OCI-LY7 (cell line): ENCODE measurements around the gene P4HTM. TPM values are rescaled to one million over a fixed set of nuclear protein-coding genes. Genes with fewer than 3 reads are reported as not detected.

Experiments used
- BruUV-seq: library from RNA; stranded (reverse); fragments of 400-500 nt; replicated peaks from 2 replicates; lab custom pipeline; 2021; lab: Mats Ljungman, UMichigan
- CTCF ChIA-PET: fragments of 300-600 bp; sonication (Branson Sonifier 250); formaldehyde crosslinking; loops from one replicate; lab custom pipeline; 2022; ENCODE audit warnings: antibody characterized with exemption; ENCODE audit not compliant: unreplicated experiment; lab: Charles Lee
- POLR2A ChIA-PET: fragments of 300-600 bp; sonication (Branson Sonifier 250); formaldehyde crosslinking; loops from one replicate; lab custom pipeline; 2022; ENCODE audit warnings: antibody characterized with exemption; lab: Charles Lee
- DNase-seq: peaks from one replicate; pipeline ENCODE4 v3.0.0-alpha.2; 2015; ENCODE audit warnings: low spot score
- H2AFZ ChIP-seq: fragments of 200-600 bp; sonication (generic), shearing (Covaris generic); 2 replicates; pipeline ENCODE4 v1.6.1; 2014; ENCODE audit warnings: mild to moderate bottlenecking, antibody characterized with exemption, low read length, moderate library complexity
- H3K27ac ChIP-seq: fragments of 200-600 bp; sonication (generic); 2 replicates; pipeline ENCODE4 v1.5.1; 2014; ENCODE audit warnings: mixed run types, low read depth, mild to moderate bottlenecking, moderate library complexity, low read length, inconsistent platforms; ENCODE audit not compliant: poor library complexity, severe bottlenecking
- H3K36me3 ChIP-seq: fragments of 200-600 bp; sonication (generic); 2 replicates; pipeline ENCODE4 v1.6.1; 2014; ENCODE audit warnings: mild to moderate bottlenecking, antibody characterized with exemption, low read length, moderate library complexity, mixed read lengths; ENCODE audit not compliant: insufficient read depth
- H3K4me1 ChIP-seq: fragments of 200-600 bp; sonication (generic); 2 replicates; pipeline ENCODE4 v1.5.1; 2014; ENCODE audit warnings: mild to moderate bottlenecking, low read length; ENCODE audit not compliant: insufficient read depth, poor library complexity, severe bottlenecking
- H3K4me2 ChIP-seq: fragments of 200-600 bp; sonication (generic); 2 replicates; pipeline ENCODE4 v1.6.1; 2014; ENCODE audit warnings: mild to moderate bottlenecking, low read length
- H3K4me3 ChIP-seq: fragments of 200-600 bp; sonication (generic); 2 replicates; pipeline ENCODE4 v1.5.1; 2014; ENCODE audit warnings: mild to moderate bottlenecking, low read depth, low read length; ENCODE audit not compliant: poor library complexity, severe bottlenecking
- H3K79me2 ChIP-seq: fragments of 200-600 bp; sonication (generic); 2 replicates; pipeline ENCODE4 v1.6.1; 2016; ENCODE audit warnings: low read depth, mild to moderate bottlenecking, low read length, moderate library complexity, mixed read lengths; ENCODE audit not compliant: insufficient read depth
- H3K9me2 ChIP-seq: fragments of 200-600 bp; sonication (generic); 2 replicates; pipeline ENCODE4 v1.6.1; 2016; ENCODE audit warnings: mild to moderate bottlenecking, low read length, mixed read lengths; ENCODE audit not compliant: insufficient read depth
- H3K9me3 ChIP-seq: fragments of 200-600 bp; sonication (generic); 2 replicates; pipeline ENCODE4 v1.6.1; 2014; ENCODE audit warnings: mild to moderate bottlenecking, mixed run types, low read length, mixed read lengths
- H4K20me1 ChIP-seq: fragments of 200-600 bp; sonication (generic); 2 replicates; pipeline ENCODE4 v1.6.1; 2014; ENCODE audit warnings: mild to moderate bottlenecking, antibody characterized with exemption, low read length, moderate library complexity, mixed read lengths; ENCODE audit not compliant: insufficient read depth
- CTCF ChIP-seq: fragments of 200-600 bp; sonication (generic); conservative IDR thresholded peaks from 2 replicates; pipeline ENCODE4 v1.5.1; 2014; ENCODE audit warnings: mild to moderate bottlenecking, antibody characterized with exemption, low read length, moderate library complexity, mixed read lengths
- EZH2phosphoT487 ChIP-seq: fragments of 200-600 bp; sonication (generic); IDR thresholded peaks from 2 replicates; pipeline ENCODE4 v1.6.1; 2018; ENCODE audit warnings: low read depth, borderline replicate concordance, mild to moderate bottlenecking, mixed run types, antibody characterized with exemption, low read length, moderate library complexity, mixed read lengths
- intact Hi-C: fragments of 100-400 bp; cut with micrococcal nuclease; formaldehyde crosslinking; loops from one replicate; pipeline ENCODE4 v1.10.0; 2022; ENCODE audit not compliant: unreplicated experiment
- total RNA-seq, 2 experiments: library from RNA; depleted of rRNA in 1 of 2; stranded (reverse); fragments of >200 nt in 1 of 2; shearing (Covaris generic) in 1 of 2; gene quantifications; 2 replicates each; pipeline ENCODE4 v1.2.3, GENCODE V29; 2014 to 2022

The P4HTM gene
- total RNA-seq, 2 experiments from 2014 or later = 36.9 to 45.3 TPM

GRCh38 chr3:48962939-48963338 is 27.1 kb upstream of the P4HTM start:
- H4K20me1 ChIP-seq = no peaks in the 10 kb centered on the region
- TF ChIP-seq CTCF (no peak), EZH2phosphoT487 (no peak)
- H3K4me2 ChIP-seq = no peak overlapping the region
- peaks cover 71% of the 10 kb centered on the region for H3K36me3 ChIP-seq
- ChIA-PET CTCF (no interaction called here), POLR2A (no interaction called here)
- no peaks in the 10 kb centered on the region for H3K9me2 ChIP-seq
- no TSS peak for BruUV-seq
- no peak overlapping the region for H3K4me3 ChIP-seq
- no peaks in the 10 kb centered on the region for H3K4me1 ChIP-seq
- no peaks in the 10 kb centered on the region for H3K79me2 ChIP-seq
- no peaks in the 10 kb centered on the region for H3K9me3 ChIP-seq
- no peak for DNase-seq
- H3K27ac ChIP-seq = no peak overlapping the region
- intact Hi-C loops = no loop called here
- no peak overlapping the region for H2AFZ ChIP-seq

- no peak for DNase-seq
- no peaks in the 10 kb centered on the region for H4K20me1 ChIP-seq
- no peaks in the 10 kb centered on the region for H3K79me2 ChIP-seq
- no peaks in the 10 kb centered on the region for H3K4me1 ChIP-seq
- BruUV-seq = no TSS peak
- ChIA-PET POLR2A (interaction anchor here (1.3 kb wide), 1 partner anchor 26 kb away, joined by 6 read pairs; the partner anchor contains the start of gene P4HTM), CTCF (no interaction called here)
- intact Hi-C loops = no loop called here
- H3K4me2 ChIP-seq = no peak overlapping the region
- H3K9me2 ChIP-seq = no peaks in the 10 kb centered on the region
- peaks cover 71% of the 10 kb centered on the region for H3K36me3 ChIP-seq
- TF ChIP-seq EZH2phosphoT487 = no peak
- no peak for TF ChIP-seq CTCF
- no peak overlapping the region for H3K27ac ChIP-seq
- no peak overlapping the region for H3K4me3 ChIP-seq
- H2AFZ ChIP-seq = no peak overlapping the region
- no peaks in the 10 kb centered on the region for H3K9me3 ChIP-seq
These were observed 26.4 kb upstream of the P4HTM start for GRCh38 chr3:48963591-48963990.

GRCh38 chr3:48966367-48966766 is 23.7 kb upstream of the P4HTM start:
- no peaks in the 10 kb centered on the region for H4K20me1 ChIP-seq
- H3K79me2 ChIP-seq = no peaks in the 10 kb centered on the region
- peaks cover 89% of the 10 kb centered on the region for H3K36me3 ChIP-seq
- CTCF ChIA-PET = no interaction called here
- no peak overlapping the region for H3K4me2 ChIP-seq
- no peak for DNase-seq
- H3K27ac ChIP-seq = no peak overlapping the region
- no peak for TF ChIP-seq CTCF
- no peak for TF ChIP-seq EZH2phosphoT487
- no TSS peak for BruUV-seq
- H3K4me1 ChIP-seq = no peaks in the 10 kb centered on the region
- no peak overlapping the region for H3K4me3 ChIP-seq
- no peaks in the 10 kb centered on the region for H3K9me3 ChIP-seq
- POLR2A ChIA-PET = interaction anchor here (0.5 kb wide), 1 partner anchor 79 kb away, joined by 3 read pairs; no protein-coding TSS in a partner anchor
- intact Hi-C loops = no loop called here
- H3K9me2 ChIP-seq = no peaks in the 10 kb centered on the region
- no peak overlapping the region for H2AFZ ChIP-seq
